GM18858 (cell line): ENCODE measurements around the gene TK2.
"Not testable (repeated sequence)": the region's sequence is repeated elsewhere in the genome, so short reads cannot be mapped to it uniquely, and the experiment has no call there.

ENCODE experiments used
- ATAC-seq: cut with Tn5 transposase; IDR thresholded peaks from one replicate; pipeline ENCODE4 v1.9.1; 2021; ENCODE audit not compliant: unreplicated experiment

The TK2 gene

DNA sequence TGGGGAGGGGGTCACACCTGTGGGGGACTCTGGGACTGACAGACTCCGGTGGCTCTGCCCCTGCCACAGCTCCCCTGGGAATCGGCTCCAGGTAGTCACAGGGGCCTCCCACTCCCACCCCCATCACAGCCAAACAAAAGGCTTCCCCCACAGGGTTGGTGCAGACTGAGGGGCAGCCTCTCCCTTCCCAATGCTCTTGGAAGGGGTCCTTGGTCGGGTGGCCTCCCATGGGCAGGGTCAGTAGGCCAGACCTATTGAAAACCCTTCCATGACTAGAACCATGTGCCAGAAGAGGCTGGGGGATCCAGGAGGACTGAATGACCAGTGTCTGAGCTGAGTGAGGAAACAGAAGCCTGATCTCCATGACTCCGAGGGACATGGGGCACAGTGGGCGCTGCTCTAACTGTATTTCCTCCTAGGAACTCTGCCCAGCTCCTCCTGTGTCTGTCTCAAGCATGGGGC is 28.6 kb downstream of the TK2 start:
- no peak for ATAC-seq

DNA sequence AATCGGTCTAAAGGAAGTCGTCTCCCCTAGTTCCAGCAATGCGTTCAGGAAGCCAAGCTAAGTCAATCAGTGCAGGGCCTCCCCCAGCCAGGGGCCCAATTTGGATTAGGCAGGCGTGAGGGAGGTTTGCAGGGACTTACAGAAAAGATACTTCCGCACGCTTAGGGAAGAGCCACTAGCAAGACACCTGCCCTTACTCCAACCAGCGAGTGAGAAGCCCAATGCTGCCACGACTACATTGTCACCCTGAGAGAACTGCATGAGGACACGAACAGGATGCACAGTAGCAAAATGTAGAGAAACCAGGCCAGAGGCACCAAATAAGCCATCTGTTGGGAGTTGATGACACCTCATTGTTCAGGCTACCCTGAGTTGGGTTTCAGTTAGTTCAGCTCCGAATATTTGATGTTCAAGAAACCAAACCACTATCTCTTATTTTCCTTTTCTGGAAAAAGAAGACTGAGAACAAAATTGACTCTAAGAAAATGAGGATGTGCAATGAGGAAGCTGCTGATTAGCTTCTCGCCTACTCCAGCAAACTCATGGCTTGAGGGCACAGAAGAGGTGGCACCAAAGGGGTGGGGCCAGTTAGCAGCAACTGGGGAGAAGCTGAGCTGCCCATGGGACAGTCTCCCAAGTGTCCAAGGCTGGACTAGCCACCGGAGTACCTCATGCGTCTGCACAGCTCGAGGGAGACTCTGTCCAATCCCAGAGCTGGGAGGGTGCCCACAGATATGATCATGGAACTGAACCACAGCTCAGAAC is 29.3 kb downstream of the TK2 start:
- no peak for ATAC-seq

DNA sequence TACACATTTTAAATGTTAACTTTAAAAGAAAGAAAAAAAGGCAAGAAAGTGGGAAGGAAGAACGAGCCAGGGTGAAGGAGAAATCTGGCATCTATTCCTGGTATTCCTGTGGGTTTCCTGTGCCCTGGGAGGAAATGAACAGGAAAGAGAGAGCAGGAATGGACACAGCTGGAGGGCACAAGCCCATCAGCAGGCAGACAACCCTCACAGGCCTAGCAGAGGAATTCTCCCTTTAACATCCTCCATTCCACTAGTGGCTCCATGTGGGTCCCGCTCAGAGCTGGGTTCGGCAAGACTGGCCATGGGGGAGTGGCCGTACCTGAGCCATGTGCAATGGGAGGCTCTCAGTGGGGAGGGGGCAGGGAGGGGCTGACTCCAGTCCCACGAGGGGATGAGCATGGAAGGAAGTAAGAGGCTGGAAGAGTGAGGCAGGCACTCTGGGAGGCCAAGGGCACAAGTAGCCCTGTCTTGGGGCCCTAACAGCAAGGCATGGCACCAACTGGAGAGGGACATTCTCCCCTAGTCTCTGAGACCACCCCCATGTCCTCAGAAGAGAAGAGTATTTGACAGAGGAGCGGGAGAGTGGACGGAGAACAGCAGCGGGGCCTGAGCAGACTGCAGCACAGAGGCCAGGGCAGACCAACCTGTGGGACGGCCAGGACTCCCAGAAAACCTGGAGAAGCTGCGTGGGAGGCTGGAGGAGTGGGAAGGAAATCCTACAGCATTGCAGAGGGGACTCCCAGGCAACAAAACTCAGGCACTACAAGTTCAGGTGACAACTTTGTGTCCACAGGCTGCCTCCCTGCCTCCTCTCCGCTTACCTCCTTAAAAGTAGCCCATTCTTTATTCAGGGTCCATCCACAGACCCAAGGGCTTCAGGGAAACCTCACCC is 30.2 kb downstream of the TK2 start:
- no peak for ATAC-seq

DNA sequence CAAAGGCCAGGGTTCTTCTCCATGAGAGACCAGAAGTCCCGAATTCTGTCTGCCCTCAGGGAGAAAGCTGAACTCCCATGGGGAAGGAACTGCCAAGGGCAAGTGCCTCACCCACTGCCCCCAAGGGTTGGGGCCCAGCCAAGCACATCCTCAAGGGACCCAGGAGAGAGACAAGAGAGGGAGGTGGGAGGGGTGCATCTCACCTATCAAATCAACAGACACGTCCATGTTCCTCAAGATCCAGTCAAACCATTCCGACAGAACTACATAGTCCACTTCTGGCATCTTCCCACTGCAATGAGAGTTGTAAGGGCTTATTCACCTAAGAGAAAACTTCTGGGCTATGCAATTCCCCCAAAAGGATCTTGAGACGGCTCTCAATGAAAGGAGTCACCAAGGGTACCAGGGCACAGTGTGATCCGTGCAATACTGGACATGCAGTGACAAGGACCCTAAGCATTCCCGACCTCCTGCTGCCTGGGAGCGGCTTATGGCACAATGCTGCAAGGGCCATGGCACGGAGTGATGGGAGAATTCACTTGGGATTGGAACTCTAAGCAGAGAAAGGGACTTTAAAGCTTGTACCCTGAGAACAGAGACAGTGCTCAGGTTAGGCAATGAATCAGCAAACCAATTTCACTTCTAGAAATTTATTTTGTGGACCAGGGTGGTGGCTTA is 32.2 kb downstream of the TK2 start:
- no peak for ATAC-seq

DNA sequence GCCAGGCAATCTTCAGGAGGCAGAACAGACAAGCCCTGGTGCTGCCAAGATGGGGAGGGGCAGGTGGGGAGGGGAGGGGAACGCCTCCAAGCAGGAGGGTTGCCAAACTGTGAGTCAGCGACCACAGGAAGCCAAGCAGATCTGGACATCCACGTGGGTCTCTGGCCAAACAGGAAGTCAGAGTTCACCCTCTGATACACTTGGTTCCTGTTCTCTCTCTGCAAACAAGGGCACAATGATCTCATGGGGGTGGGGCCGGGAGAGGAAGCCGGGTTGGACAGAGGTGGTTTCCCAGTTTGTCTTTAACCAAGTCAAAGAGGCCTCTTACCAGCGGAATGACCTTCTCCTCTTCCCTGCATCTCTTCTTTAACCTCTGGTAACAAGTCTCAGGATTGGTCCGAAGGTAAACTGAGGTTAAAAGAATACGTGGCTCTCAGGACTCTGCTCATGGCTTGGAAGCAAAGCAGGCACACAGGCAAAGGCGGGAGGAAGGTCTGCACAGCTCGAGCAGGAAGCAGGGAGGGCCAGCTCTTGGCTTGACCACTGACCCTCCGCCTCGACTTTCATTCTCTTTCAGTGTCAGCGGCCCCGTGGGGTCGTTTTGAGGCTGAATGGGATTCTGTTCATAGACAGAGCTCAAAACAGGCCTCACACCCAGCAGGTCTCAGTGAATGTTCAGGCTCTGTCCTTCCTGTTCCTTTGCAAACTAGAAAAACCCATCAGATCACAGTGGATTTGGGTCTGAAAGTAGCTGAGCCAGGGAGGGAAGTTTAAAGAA is 32.9 kb downstream of the TK2 start:
- peak; percentile 96 for ATAC-seq

DNA sequence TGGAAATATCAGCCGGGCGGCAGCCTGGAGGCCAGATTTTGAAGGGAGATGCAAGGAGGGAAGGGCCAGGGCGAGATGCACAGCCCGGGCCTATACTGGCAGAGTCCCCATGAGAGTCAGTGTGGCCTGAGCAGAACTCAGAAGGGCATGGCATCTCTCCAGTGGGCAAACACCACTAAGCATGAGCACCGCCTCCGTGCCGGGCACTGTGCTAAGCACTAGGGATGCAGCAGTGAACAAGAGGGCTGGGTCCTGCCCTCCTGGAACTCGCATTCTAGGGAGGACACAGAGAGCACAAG is 33.5 kb downstream of the TK2 start:
- ATAC-seq = no peak

DNA sequence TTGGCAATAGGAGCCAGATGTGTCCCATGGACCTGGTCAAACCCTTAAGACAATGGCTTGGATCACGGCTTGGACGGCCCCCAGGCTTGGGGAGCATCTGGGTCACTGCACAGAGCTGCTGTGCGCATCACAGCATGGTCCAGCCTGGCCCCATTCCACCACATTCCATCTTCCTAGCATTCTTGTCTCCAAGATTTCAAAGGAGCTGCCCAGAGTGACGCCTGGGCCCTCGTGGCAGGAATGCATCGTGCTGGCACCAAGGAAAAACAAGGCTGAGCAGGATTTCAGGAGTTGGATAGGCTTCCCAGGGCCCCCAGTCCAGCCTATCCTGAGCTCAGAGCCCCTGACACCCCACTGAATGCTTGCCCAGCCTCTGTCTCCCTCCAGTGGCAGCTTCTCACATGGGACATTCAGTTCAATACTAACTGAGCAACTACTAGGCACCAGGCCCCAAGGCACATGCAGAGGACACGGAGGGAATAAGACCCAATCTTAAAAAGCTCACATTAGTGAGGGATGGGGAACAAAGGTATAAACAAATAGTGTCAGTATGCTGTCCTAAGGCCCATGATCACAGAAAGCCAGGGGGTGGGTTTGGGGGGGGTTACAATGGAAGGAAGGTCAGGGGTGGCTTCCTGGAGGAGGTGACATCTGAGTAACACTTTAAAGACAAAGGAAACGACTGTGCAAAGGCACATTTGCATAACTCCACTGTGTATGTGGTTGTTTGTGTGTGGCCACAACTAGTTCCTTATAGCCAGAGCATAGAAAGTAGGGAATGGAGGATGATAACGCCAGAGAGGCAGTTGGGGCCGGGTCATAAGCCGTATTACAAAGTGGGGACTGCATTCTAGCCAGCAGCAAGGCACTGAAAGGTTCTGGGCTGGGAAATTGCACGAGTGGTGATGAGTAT is 34.1 kb downstream of the TK2 start:
- ATAC-seq = no peak

DNA sequence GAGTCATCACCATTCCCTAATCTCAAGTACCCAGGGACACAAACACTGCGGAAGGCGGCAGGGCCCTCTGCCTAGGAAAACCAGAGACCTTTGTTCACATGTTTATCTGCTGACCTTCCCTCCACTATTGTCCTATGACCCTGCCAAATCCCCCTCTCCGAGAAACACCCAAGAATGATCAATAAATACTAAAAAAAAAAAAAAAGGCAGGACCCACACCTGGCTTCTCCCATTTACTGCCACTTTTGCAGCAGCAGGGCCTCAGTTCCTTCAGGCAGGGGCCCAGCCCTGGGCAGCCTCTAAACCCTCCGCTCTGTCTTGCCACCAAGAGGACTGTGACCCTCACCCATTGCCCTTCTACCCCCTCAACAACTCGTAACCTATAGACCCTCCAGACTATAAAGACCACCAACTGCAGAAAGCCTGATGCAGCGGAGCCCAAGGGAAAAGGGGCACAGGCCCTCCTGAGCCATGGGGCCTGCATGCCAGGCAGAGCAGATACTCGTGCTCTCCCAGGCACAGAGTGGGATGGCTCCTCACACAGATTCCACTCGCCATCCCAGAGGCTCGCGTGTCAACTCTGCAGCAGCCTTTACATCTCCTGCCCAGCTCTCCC is 34.8 kb downstream of the TK2 start:
- ATAC-seq = not testable (repeated sequence)

DNA sequence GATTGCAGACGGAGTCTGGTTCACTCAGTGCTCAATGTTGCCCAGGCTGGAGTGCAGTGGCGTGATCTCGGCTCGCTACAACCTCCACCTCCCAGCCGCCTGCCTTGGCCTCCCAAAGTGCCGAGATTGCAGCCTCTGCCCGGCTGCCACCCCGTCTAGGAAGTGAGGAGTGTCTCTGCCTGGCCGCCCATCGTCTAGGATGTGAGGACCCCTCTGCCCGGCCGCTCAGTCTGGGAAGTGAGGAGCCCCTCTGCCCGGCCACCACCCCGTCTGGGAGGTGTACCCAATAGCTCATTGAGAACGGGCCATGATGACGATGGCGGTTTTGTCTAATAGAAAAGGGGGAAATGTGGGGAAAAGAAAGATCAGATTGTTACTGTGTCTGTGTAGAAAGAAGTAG is 35.5 kb downstream of the TK2 start:
- not testable (repeated sequence) for ATAC-seq

DNA sequence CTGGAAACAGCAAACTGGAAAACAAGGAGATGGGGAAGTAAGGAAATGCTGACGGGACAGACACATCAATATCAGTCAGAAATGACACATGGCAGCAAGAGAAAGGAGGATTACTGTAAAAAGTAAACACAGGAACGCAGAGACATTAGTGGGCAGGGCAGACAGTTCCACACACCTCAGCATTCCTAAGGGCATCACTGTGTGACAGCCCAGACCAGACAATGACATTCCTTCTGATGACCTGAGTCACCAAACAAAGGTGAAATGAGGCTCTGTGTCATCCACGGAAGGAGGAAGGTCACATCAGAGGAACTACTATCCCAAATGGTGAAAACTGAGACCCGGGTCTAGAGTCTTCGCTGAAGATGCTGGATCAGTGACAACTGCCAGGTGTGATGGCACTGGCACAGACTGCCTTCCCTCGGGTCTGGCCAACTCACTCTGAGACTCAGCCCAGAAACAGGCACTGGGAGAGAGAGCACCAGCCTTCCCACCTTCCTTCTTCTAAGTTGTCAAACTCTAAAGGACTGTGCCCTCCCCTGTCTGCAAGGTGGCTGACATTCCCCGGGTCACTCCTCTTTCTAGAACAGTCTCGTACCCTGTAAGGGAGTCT is 36.7 kb downstream of the TK2 start:
- no peak for ATAC-seq

DNA sequence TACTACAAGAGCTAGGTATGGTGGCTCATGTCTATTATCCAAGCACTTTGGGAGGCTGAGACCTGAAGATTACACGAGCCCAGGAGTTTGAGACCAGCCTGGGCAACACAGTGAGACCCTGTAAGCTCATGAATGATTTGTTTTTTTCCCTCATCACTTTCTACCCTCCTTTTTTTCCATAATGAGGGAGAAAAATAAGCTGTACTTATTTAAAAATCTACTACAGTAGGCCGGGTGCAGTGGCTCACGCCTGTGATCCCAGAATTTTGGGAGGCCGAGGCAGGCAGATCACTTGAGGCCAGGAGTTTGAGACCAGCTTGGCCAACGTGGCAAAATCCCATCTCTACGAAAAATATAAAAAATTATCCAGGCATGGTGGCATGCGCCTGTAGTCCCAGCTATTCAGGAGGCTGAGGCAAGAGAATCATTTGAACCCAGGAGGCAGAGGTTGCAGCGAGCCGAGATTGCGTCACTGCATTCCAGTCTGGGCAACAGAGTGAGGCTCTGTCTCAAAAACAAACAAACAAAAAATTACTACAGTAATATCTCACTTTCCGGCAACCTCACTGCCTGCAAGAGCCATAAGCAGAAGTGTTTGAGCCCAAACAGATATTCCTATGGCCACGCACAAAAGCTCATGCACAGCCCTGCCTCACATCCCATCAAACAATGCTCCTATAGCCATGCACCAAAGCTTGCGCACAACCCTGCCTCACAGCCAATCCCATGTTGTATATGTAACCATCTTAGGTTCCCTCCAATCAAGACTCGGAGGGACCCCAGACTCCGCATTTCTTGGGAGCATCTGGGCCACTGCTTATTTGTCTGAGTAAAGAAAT is 37.4 kb downstream of the TK2 start:
- no peak for ATAC-seq

DNA sequence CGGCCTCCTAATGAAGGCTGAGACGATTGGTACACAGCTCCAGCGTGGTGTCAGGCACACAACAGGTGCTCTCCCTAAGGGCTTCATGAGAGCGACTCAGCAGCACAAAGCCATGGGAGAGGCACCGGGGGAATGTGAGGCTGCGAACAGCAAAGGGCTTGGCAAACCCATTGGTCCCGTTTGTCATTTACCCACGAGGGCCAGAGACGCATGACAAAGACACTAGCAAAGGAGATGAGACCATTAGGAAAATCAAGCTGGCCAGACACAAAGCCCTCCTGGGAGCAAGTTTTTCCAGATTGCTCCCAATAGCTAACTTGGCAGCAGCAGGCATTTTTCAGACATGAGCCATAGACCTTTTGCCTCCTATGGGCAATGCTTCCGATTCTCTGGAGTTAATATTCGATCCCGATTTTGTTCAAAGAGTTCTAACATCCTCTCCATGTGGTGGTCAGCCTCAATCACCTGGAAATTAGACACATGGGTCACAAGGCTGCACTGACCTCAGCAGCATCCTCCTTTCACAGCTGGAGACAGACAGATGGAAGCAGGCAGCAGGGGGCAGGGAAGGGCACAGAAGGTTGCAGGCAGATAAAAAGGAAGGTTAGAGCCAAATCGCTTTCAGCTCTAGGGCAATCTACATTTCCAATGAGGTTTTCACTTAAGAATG is 38.2 kb downstream of the TK2 start:
- no peak for ATAC-seq

DNA sequence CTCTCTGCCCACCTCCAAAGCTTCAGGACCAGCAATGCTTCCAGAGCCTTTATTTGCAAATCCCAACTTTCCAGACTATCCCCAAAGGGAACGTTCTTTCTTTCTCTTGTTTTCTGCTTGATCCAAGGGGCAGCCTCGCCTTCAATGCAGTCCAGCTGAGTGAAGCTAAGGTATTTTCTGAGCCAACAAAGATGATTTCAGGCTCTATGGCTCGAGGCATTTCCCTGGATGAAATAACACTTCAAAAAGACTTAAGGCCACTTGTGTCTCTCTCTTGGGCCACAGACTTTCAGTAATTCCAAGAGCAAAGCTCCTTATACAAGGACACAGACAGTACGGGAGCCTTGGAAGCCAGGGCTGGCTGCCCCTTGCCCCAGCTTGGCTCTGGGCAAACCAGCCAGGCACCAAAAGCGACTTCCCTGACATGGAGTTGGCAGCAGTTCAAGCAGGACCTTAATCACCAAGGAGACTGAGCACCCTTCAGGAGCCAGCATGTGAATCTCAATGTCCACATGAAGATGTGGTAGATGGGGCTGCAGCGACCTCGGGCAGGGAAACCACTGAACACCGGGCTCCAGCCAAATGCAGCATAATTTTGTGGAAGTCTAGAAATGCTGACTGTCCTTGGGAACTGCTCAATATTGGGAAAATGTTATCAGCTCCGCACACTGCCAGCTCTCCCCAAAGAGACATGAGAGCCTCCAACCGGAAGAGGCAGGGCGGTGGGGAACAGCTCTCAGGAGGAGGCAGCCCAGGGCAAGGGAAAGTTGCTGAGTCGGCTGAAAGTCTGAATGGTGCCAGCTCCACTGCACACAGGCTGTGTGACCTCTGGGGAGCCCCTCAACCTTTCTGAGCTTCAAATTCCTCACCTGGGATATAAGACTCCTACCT is 39.0 kb downstream of the TK2 start:
- no peak for ATAC-seq

DNA sequence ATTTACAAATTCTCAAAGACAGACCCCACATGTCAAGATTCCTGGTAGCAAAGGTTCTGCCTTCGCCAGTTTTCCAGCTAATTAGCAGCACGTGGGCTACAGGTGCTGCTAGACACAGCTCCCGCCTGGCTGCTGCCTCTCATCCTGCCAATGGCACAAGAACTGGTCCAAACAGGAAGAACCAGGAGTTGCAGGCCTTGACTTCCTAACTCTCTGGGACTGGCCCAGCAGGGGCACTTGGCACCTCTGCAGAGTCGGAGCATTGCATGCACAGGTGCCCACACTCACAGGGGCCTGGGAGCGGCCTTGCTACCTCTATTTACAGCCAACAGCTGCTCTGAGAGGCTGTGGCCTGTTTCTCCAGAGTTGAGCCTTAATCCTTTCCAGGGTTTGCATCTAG is 39.6 kb downstream of the TK2 start:
- ATAC-seq = no peak

DNA sequence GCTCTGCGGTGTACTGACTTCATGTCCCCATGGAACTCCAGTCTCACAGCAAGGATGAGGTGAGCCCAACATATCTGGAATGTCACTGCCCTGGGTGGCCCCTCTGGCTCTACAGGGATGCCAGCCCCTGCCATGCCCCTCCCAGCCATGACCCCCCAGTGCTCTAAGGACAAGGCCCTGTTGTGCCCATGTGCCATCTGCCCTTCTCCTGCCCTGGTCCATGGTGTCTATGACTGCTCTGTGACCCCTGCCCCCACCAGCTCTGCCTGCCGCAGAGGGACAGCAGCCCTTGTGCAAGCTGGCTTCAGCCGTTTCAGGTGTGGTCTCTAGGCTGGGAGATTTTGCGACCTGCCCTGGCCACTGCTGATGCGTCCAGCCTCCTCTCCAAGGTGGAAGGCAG is 40.3 kb downstream of the TK2 start:
- no peak for ATAC-seq

DNA sequence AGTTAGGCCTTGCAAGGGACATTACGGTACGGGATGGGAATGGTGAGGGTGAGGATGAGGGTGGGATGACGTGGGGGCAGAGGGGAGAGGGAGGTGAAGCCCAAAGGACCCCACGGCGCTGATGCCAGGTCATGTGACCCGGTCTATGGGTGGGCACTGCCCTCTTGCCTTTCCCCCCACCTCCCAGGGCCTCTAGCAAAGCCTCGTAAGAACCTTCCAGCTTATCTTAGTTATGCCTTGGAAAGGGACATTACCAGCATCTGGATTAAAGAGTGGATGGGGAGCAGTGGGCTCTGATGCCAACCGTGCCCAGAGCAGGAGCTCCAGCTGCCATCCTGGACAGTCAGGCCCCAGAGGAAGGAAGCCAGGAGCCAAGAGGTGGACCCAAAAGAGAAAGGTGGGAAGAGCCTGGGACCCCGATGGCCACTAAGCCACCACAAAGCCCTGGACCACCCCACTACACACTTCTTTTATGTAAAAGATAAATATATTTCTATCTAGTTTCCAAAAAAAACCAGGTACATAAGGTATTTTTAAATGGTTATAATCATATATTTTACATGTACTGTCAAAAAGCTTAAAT is 40.9 kb downstream of the TK2 start:
- ATAC-seq = no peak
